Liver (tissue), 3 donors: Measurements from ENCODE around the gene FBXO28.

ENCODE experiments used
- EGR1 ChIP-seq, 2 donors: IDR thresholded peaks; 2 replicates each; pipeline ENCODE4 v1.6.1; 2016 to 2018; ENCODE audit warnings: antibody characterized with exemption in 2 of 2, low read depth in 2 of 2
- NR2F2 ChIP-seq: IDR thresholded peaks from 2 replicates; pipeline ENCODE4 v1.6.1; 2016; ENCODE audit warnings: antibody characterized with exemption
- RAD21 ChIP-seq, 2 donors: IDR thresholded peaks; 2 replicates each; pipeline ENCODE4 v1.6.1; 2016; ENCODE audit warnings: antibody characterized with exemption in 2 of 2, mild to moderate bottlenecking in 2 of 2
- YY1 ChIP-seq: IDR thresholded peaks from 2 replicates; pipeline ENCODE4 v1.6.1; 2016; ENCODE audit warnings: antibody characterized with exemption, mild to moderate bottlenecking
- TF ChIP-seq, protein P1 (sequence below): fragments of 150-350 bp; IDR thresholded peaks from 2 replicates; pipeline ENCODE4 v1.5.1; 2017; ENCODE audit warnings: improper control_type of control experiment, low read depth, low read length; ENCODE audit not compliant: missing input control
- TF ChIP-seq, protein P2 (sequence below): IDR thresholded peaks from 2 replicates; pipeline ENCODE4 v1.6.1; 2016; ENCODE audit warnings: antibody characterized with exemption, mild to moderate bottlenecking
- TF ChIP-seq, protein P3 (sequence below): IDR thresholded peaks from 2 replicates; pipeline ENCODE4 v1.6.1; 2016; ENCODE audit warnings: antibody characterized with exemption
- TF ChIP-seq, protein P4 (sequence below): IDR thresholded peaks from 2 replicates; pipeline ENCODE4 v1.6.1; 2016; ENCODE audit warnings: antibody characterized with exemption
- donor health status: healthy.
- donor health status: healthy.

DNA sequence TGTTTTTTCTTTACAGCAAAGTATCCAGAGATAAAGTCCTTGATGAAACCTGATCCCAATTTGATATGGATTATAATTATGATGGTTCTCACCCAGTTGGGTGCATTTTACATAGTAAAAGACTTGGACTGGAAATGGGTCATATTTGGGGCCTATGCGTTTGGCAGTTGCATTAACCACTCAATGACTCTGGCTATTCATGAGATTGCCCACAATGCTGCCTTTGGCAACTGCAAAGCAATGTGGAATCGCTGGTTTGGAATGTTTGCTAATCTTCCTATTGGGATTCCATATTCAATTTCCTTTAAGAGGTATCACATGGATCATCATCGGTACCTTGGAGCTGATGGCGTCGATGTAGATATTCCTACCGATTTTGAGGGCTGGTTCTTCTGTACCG lies 75.7 kb downstream of the FBXO28 start:
- TF ChIP-seq EGR1 (IDR thresholded peaks at IDR 0.05; ENCODE audit: low read depth in 2 of 2) (no peak), NR2F2 (no peak), RAD21 (IDR thresholded peaks at IDR 0.05) (no peak), YY1 (no peak)
- TF ChIP-seq, protein P1, sequence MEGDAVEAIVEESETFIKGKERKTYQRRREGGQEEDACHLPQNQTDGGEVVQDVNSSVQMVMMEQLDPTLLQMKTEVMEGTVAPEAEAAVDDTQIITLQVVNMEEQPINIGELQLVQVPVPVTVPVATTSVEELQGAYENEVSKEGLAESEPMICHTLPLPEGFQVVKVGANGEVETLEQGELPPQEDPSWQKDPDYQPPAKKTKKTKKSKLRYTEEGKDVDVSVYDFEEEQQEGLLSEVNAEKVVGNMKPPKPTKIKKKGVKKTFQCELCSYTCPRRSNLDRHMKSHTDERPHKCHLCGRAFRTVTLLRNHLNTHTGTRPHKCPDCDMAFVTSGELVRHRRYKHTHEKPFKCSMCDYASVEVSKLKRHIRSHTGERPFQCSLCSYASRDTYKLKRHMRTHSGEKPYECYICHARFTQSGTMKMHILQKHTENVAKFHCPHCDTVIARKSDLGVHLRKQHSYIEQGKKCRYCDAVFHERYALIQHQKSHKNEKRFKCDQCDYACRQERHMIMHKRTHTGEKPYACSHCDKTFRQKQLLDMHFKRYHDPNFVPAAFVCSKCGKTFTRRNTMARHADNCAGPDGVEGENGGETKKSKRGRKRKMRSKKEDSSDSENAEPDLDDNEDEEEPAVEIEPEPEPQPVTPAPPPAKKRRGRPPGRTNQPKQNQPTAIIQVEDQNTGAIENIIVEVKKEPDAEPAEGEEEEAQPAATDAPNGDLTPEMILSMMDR = no peak
- TF ChIP-seq, protein P2, sequence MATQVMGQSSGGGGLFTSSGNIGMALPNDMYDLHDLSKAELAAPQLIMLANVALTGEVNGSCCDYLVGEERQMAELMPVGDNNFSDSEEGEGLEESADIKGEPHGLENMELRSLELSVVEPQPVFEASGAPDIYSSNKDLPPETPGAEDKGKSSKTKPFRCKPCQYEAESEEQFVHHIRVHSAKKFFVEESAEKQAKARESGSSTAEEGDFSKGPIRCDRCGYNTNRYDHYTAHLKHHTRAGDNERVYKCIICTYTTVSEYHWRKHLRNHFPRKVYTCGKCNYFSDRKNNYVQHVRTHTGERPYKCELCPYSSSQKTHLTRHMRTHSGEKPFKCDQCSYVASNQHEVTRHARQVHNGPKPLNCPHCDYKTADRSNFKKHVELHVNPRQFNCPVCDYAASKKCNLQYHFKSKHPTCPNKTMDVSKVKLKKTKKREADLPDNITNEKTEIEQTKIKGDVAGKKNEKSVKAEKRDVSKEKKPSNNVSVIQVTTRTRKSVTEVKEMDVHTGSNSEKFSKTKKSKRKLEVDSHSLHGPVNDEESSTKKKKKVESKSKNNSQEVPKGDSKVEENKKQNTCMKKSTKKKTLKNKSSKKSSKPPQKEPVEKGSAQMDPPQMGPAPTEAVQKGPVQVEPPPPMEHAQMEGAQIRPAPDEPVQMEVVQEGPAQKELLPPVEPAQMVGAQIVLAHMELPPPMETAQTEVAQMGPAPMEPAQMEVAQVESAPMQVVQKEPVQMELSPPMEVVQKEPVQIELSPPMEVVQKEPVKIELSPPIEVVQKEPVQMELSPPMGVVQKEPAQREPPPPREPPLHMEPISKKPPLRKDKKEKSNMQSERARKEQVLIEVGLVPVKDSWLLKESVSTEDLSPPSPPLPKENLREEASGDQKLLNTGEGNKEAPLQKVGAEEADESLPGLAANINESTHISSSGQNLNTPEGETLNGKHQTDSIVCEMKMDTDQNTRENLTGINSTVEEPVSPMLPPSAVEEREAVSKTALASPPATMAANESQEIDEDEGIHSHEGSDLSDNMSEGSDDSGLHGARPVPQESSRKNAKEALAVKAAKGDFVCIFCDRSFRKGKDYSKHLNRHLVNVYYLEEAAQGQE = no peak
- TF ChIP-seq, protein P3, sequence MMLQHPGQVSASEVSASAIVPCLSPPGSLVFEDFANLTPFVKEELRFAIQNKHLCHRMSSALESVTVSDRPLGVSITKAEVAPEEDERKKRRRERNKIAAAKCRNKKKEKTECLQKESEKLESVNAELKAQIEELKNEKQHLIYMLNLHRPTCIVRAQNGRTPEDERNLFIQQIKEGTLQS = no peak
- TF ChIP-seq, protein P4, sequence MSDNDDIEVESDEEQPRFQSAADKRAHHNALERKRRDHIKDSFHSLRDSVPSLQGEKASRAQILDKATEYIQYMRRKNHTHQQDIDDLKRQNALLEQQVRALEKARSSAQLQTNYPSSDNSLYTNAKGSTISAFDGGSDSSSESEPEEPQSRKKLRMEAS = no peak
